ENCODE results near the gene PMFBP1. TPM values are rescaled to one million over a fixed set of nuclear protein-coding genes. Genes with fewer than 3 reads are reported as not detected.

Gene PMFBP1
- total RNA-seq, 4 donors from 2014 or later, result 0.42 to 1.2 (median 0.51) TPM

GRCh38 chr16:72159386-72159785 is 12.6 kb downstream of the PMFBP1 start:
- TF ChIP-seq CTCF (IDR thresholded peaks at IDR 0.05) (no peak), EP300 (IDR thresholded peaks at IDR 0.05) (no peak), POLR2A (IDR thresholded peaks at IDR 0.05) (no peak)
- 55 to 60% methylated on average over 2 of the region's 2 CpGs for WGBS, 2 donors
- H3K27ac ChIP-seq, result no peak overlapping the region
- DNase-seq (ENCODE audit: low spot score in 2 of 2), result no peak
- no peaks in the 10 kb centered on the region for H3K4me1 ChIP-seq
- no peaks in the 10 kb centered on the region for H3K9me3 ChIP-seq
- H3K36me3 ChIP-seq, result no peaks in the 10 kb centered on the region
- H3K4me3 ChIP-seq, result no peak overlapping the region
- no peaks in the 10 kb centered on the region for H3K27me3 ChIP-seq

- TF ChIP-seq EP300 (IDR thresholded peaks at IDR 0.05), result no peak
- TF ChIP-seq CTCF (IDR thresholded peaks at IDR 0.05), result no peak
- TF ChIP-seq POLR2A (IDR thresholded peaks at IDR 0.05), result no peak
- H3K4me1 ChIP-seq, result no peaks in the 10 kb centered on the region
- no peak overlapping the region for H3K27ac ChIP-seq
- H3K27me3 ChIP-seq, result no peaks in the 10 kb centered on the region
- H3K9me3 ChIP-seq, result peaks cover 0 to 9% (median 0%) of the 10 kb centered on the region in 4 donors
- H3K36me3 ChIP-seq, result no peaks in the 10 kb centered on the region
- no peak for DNase-seq (ENCODE audit: low spot score in 2 of 2)
- WGBS, 2 donors, result 81 to 82% methylated on average over 8 of the region's 8 CpGs
- H3K4me3 ChIP-seq, result no peak overlapping the region
Measured at GRCh38 chr16:72149676-72150464, 22.1 kb downstream of the PMFBP1 start.

- Histone ChIP-seq H3K27me3 (no peaks in the 10 kb centered on the region), H3K27ac (no peak overlapping the region), H3K4me3 (no peak overlapping the region), H3K36me3 (no peaks in the 10 kb centered on the region), H3K9me3 (peaks cover 0 to 7% (median 0%) of the 10 kb centered on the region in 4 donors), H3K4me1 (no peaks in the 10 kb centered on the region)
- no peak for TF ChIP-seq CTCF (IDR thresholded peaks at IDR 0.05)
- TF ChIP-seq EP300 (IDR thresholded peaks at IDR 0.05), result no peak
- TF ChIP-seq POLR2A (IDR thresholded peaks at IDR 0.05), result no peak
- WGBS, 2 donors, result 58 to 74% methylated on average over 1 of the region's 1 CpG
- DNase-seq (ENCODE audit: low spot score in 2 of 2), result no peak
Measured at GRCh38 chr16:72142476-72142875, 29.5 kb downstream of the PMFBP1 start.

GRCh38 chr16:72139908-72140307 is 32.0 kb downstream of the PMFBP1 start:
- Histone ChIP-seq H3K9me3 (no peaks in the 10 kb centered on the region), H3K4me1 (no peaks in the 10 kb centered on the region)
- DNase-seq (ENCODE audit: low spot score in 2 of 2), result no peak

GRCh38 chr16:72138064-72138572 is 33.8 kb downstream of the PMFBP1 start:
- Histone ChIP-seq H3K36me3 (no peaks in the 10 kb centered on the region), H3K4me3 (no peak overlapping the region), H3K27me3 (no peaks in the 10 kb centered on the region), H3K27ac (no peak overlapping the region), H3K4me1 (no peaks in the 10 kb centered on the region), H3K9me3 (no peaks in the 10 kb centered on the region)
- TF ChIP-seq EP300 (IDR thresholded peaks at IDR 0.05) (no peak), POLR2A (IDR thresholded peaks at IDR 0.05) (no peak), CTCF (IDR thresholded peaks at IDR 0.05) (no peak)
- DNase-seq (ENCODE audit: low spot score in 2 of 2), result no peak
- 88 to 91% methylated on average over 4 of the region's 4 CpGs for WGBS, 2 donors

More at GRCh38 chr16:72139908-72140307, 32.0 kb downstream of the PMFBP1 start:
- H3K27ac ChIP-seq, result no peak overlapping the region
- no peaks in the 10 kb centered on the region for H3K27me3 ChIP-seq
- TF ChIP-seq EP300 (IDR thresholded peaks at IDR 0.05), result no peak
- WGBS, 2 donors, result 94 to 98% methylated on average over 2 of the region's 2 CpGs
- no peak overlapping the region for H3K4me3 ChIP-seq
- no peaks in the 10 kb centered on the region for H3K36me3 ChIP-seq

All from tibial nerve (tissue), 4 donors.